Retinal pigment epithelial cell (primary cell): ENCODE measurements around the gene MCM3AP.

Source experiments
- DNase-seq: peaks from one replicate; pipeline ENCODE4 v3.0.0-alpha.2; 2010; ENCODE audit warnings: low read depth
- H3K4me3 ChIP-seq: 2 replicates; pipeline ENCODE4 v1.5.1; 2011; ENCODE audit warnings: mild to moderate bottlenecking, low read length, control low read depth, moderate library complexity
- CTCF ChIP-seq: conservative IDR thresholded peaks from 2 replicates; pipeline ENCODE4 v1.5.1; 2011; ENCODE audit warnings: low read depth, low read length, control low read depth, inconsistent platforms

MCM3AP gene

GRCh38 chr21:46325073-46325912 is 39.9 kb upstream of the MCM3AP start:
- peak; percentile 50 for TF ChIP-seq CTCF
- no peak for DNase-seq
- peak overlapping the region; percentile 70 for H3K4me3 ChIP-seq

- no peak for TF ChIP-seq CTCF
- H3K4me3 ChIP-seq, result peak overlapping the region; percentile 91
Observed at GRCh38 chr21:46324390-46325072, 39.1 kb upstream of the MCM3AP start.

GRCh38 chr21:46323710-46324389 is 38.4 kb upstream of the MCM3AP start, which contains the start of the genes C21orf58 and PCNT:
Gene C21orf58 (minus strand): TSS chr21:46323870. CDS start chr21:46322738, 1,132 bp downstream.
Gene PCNT (plus strand): TSS chr21:46324156. CDS start chr21:46324229, 73 bp downstream.
- peak; percentile 90 for DNase-seq
- peak within 1 kb of the TSS; percentile 91 for H3K4me3 ChIP-seq
- no peak for TF ChIP-seq CTCF

More at GRCh38 chr21:46324390-46325072, 39.1 kb upstream of the MCM3AP start:
- no peak for DNase-seq

- peak overlapping the region; percentile 85 for H3K4me3 ChIP-seq
- no peak for TF ChIP-seq CTCF
- no peak for DNase-seq
Observed at GRCh38 chr21:46323227-46323709, 37.9 kb upstream of the MCM3AP start.

- no peak for DNase-seq
- peak overlapping the region; percentile 85 for H3K4me3 ChIP-seq
- TF ChIP-seq CTCF, result no peak
Observed at GRCh38 chr21:46322351-46323226, 37.2 kb upstream of the MCM3AP start.

- no peak for DNase-seq
- no peak overlapping the region for H3K4me3 ChIP-seq
- no peak for TF ChIP-seq CTCF
Observed at GRCh38 chr21:46320331-46320801, 35.0 kb upstream of the MCM3AP start.
